GM12874 (cell line): ENCODE results near the gene DNMT3B.

Experiments
- TF ChIP-seq, protein P1 (sequence below): IDR thresholded peaks from 2 replicates; pipeline ENCODE4 v1.5.1; 2011; ENCODE audit warnings: low read depth, mild to moderate bottlenecking, control low read depth, low read length, moderate library complexity; ENCODE audit not compliant: insufficient read depth

DNMT3B gene

DNA sequence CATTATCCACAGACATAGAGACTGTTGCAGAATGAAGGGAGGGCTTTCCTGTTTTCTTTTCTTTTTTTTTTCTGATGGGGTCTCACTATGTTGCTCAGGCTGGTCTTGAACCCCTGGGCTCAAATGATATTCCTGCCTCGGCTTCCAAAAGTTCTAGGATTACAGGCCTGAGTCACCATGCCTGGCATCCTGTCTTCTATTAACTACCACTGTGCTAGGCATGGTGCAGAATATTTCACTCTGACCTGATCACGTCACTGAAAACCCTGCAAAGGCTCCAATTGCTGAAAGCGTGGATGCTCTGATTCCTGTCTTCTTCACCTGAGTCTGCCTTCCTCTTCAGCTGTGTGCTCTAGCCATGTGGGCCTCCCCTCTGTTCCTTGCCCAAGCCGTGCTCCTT is 8.5 kb upstream of the DNMT3B start:
- TF ChIP-seq, protein P1, sequence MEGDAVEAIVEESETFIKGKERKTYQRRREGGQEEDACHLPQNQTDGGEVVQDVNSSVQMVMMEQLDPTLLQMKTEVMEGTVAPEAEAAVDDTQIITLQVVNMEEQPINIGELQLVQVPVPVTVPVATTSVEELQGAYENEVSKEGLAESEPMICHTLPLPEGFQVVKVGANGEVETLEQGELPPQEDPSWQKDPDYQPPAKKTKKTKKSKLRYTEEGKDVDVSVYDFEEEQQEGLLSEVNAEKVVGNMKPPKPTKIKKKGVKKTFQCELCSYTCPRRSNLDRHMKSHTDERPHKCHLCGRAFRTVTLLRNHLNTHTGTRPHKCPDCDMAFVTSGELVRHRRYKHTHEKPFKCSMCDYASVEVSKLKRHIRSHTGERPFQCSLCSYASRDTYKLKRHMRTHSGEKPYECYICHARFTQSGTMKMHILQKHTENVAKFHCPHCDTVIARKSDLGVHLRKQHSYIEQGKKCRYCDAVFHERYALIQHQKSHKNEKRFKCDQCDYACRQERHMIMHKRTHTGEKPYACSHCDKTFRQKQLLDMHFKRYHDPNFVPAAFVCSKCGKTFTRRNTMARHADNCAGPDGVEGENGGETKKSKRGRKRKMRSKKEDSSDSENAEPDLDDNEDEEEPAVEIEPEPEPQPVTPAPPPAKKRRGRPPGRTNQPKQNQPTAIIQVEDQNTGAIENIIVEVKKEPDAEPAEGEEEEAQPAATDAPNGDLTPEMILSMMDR: no peak

DNA sequence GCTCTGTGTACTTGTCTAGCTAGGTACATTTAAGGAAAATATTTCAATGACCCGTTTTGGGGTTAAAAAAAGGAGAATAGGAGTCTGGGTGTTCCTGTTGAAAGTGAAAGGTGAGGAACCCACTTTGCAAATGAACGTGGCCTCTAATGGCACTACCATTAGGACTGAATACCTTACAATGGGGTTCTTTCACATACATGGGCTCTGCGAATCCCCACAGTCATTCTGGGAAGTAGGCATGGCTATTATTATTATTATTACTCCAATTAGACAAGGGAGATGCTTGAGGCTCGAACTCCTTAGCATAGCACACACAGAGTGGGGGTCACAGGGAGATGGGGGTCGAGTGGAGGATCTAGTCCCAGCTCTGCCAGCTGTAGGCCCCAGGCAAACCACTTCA is 6.0 kb upstream of the DNMT3B start:
- TF ChIP-seq, protein P1: no peak

DNA sequence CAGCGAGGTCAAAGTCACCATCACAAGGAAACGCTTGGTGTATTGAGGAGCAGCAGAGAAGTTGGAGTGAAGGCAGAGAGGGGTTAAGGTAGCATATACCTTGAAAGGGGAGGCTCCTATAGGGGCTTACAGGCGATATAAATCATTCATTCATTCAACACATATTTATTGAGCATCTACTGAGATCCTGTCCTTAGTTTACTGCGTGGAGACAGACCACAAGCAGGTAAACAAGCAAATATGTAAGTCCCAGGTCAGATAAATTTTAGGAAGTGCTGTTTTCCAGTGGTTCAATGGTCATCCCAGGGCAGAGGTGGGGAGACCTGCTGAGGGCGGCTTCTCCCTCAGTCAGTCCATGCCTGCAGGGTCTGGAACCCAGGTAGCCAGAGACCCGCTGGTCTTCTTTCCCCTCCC is 761 bp upstream of the DNMT3B start:
- TF ChIP-seq, protein P1: no peak

DNA sequence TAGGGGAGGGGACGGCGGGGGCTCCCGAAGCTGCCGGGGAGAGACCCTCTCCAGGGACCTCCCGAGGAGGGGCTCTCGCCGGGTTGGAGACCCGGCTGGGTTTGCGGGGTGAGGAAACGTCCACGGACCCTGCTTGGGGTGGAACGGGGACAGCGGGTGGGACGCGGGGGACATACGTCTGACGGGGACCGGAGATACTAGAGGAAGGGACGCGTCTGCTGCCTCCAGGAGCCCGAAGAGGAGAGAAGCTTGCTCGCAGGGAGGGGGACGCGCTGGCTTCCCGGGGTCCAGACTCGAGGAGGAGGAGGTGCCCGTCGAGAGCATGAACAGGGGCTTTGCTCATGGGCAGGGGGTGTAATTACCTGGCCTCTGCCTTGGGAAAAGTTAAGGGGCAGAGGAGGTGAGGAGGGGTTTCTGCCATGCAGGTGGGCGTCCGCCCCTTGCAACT is 593 bp downstream of the DNMT3B start:
- TF ChIP-seq, protein P1: no peak

DNA sequence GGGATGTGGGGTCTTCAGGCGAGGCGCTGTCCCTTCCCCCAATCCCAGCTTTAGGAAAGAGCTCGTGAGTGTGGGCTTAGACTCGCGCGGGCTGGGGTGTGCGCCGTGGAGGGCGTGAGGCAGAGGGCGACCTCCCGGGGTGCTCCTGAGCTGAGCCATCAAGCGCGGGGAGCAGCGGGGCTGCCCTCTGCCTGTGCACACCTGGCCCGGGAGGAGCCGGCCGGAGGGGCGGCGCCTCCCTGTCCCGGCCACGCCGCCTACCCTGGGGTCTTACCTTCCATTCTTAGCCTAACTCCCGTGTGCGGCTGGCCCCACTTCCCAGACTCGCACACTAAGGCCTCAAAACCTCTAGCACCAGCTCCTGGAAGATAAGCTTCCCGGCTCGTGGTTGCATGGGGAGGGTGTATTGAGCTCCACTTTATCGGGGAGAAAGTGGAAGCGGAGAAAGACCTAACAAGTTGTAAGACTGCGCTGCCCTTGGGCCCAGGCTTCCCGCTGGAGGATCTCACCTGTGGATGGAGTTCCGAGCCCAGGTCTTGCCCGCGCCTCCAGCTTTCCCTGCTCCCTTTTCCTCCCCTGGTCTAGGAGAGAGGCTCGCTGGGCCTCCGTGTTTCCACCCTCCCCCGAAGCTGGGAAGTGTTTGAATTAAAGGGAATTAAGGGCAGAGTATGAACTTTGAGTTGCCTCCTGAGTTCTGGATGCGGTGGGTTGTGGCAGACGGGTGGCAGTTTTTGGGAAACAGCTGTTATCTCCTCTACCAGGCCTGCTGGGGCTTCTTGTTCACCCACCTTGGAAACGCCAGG is 1.2 kb downstream of the DNMT3B start:
- TF ChIP-seq, protein P1: no peak

DNA sequence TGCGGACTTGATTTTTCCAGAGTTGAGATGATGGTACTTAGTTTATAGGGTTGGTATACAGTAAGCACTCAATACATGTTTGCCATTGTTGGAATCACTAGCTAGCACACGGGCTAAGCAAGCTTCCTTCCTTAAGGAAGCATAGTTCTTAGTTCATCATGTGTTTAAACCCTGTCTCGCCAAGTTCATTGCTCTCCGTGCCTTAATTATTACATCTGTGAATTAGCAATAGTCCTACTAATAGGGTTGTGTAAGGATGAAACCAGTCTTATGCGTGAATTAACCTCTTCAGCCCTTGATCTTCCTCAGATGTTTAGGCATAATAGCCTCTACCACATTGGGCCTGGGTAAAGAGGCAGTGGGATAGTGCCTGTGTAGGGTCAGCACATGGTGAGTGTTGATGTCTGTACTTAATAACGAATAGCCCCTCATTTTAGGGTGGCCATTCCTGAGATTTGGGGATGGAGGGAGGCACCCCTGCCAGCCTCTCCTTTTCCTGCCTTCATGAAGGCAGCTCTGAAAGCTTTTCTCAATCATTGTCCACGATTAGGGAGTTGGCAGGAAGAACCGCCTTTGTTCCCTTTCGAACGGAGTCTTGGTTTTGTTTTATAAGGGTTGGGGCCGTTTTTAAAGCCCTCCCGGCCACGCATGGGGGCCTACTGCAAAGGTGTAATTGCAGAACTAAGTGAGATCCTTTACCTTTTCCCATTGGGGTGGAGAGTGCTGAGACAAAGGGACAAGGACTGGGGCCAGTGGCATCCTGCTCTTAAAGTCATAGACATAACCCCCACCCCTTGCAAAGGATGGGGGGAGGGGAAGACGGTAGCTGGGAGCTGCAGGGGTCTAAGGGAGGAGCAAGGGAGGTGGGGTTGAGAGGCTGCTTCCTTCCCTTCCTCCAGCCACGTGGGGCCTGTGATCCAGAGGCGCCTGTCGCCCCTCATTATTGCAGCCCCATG is 2.1 kb downstream of the DNMT3B start:
- TF ChIP-seq, protein P1: no peak
